Measurements from ENCODE around the gene DLX2. TPM values are rescaled to one million over a fixed set of nuclear protein-coding genes. Genes with fewer than 3 reads are reported as not detected.

The DLX2 gene
- total RNA-seq, 1 donor from 2014 or later = 0.41 TPM

DNA sequence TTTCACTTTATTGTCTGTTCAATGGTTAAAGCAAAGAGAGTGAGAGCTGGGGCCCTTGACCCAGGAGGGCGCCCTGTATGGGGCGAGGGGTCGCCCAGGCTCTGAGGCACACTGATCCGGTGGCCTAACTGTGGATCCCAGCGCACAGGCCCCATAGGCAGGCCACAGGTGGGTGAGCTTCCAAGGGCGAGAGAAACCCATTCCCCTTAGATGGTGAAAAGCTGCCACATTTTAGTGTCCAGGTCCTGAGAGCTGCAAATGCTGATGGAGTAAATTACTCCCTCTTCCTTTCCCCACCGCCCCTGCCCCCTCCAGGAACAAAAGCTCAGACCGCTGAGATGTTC lies 5.9 kb upstream of the DLX2 start:
- DNase-seq (ENCODE audit: extremely low read depth, low read depth, low spot score) = no peak

- DNase-seq (ENCODE audit: extremely low read depth, low read depth, low spot score) = no peak
Observed at GRCh38 chr2:172107690-172108586, 5.2 kb upstream of the DLX2 start.

- DNase-seq (ENCODE audit: extremely low read depth, low read depth, low spot score) = no peak
Observed at GRCh38 chr2:172106108-172106961, 3.6 kb upstream of the DLX2 start.

DNA sequence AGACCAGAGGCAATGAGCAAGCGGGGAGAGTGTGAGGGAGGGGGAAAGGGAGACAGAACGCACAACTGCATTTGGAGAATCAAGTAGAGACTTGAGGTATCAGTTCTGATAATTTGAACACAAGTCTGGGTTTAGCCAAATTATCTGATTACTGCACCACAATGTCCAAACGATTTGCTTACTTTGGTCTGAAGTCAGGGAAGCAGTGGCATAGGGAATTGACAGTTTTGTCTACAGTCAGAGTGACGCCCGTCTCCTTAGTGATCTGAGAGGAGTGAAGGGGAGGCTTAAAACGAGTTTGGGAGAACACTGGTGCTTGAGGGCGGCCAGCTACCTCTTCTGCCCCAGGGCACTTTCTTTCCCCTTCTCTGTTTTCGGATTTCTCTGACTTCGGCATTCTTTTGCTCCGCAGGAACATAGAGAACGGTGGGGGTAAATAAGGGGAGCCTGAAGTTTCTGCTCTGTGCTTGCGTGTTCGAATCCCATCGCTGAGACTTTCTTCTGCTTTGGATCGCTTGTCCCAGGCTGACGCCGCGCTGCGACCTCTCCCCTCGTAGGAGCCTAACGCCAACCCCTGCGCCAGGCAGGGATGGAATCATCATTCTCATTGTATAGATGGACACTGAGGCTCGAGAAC lies 2.9 kb upstream of the DLX2 start:
- no peak for DNase-seq (ENCODE audit: extremely low read depth, low read depth, low spot score)

DNA sequence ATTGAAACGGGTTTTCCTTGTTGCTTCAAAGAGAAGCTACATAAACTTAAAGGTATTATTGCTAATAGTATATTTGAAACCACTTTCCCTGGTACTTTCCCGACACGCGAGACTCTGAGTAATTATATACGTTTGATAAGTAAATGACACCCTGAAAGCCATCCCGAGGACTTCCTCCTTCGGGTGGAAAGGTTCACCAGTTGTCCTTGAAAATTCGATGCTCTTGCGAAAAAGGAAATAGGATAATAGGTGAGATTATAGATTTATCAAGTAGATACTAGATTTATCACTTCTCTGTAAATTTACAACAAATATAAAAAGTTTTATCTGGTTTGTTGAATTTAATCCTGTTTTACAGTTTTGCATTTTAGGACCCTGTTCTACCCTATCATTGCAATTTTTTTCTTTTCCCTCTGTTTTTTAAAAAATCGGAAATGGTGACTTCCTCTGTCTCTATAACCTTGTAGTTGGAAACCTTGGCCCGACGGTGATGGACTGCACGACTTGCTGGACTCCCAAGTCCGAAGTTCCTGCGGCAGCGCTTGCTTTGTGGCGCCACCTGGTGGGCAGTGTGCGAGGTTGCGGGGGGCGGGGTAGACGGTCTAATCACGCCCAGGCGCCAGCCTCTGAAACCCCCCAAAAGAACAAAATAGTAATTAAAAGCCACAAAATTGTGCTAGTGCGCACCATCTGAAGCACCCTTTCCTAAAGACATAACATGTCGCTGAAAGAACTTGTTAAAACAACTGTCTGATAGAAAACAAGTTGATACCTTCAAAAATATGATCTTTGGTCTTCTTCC lies 972 bp upstream of the DLX2 start:
- DNase-seq (ENCODE audit: extremely low read depth, low read depth, low spot score) = no peak

- DNase-seq (ENCODE audit: extremely low read depth, low read depth, low spot score) = no peak
Observed at GRCh38 chr2:172101821-172102390, 794 bp downstream of the DLX2 start.

- DNase-seq (ENCODE audit: extremely low read depth, low read depth, low spot score) = no peak
Observed at GRCh38 chr2:172100935-172101820, 1.5 kb downstream of the DLX2 start.

DNA sequence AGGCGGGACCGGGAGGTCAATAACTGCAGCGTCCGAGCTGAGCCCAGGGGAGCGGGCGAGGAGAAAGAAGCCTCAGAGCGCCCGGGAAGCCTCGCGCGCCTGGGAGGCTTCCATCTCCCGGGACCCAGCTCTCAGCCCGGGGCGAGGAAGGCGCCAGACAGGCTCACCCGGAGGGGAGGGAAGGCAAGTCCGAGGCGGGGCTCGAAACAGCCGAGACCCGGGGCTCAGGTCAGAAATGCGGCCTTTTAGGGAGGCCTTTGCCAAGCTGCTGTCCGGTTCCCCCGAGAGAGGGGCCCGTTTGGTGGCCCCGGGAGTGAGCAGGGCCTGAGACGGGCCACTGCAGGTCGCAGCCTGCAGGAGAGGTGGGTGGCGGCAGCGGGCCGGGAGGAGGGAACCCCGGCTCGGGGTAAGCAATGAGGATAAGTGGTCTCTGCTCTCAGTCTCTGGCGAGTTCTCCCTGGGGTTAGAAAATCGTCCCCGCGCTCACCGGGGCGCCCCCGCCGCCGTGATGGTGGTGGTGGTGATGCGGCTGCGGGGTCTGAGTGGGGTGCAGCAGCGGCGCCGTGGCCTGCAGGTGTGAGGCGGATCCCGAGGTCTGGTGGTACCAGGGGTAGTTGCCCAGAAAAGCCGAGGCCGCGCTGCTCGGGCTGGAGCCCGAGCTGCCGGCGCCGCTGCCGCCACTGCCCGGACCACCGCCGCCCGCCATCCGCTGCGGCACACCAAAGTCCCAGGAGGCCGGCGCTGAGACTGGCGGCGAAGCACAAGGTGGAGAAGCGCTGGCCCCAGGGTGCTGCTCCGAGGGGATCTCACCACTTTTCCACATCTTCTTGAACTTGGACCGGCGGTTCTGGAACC lies 2.4 kb downstream of the DLX2 start:
- DNase-seq (ENCODE audit: extremely low read depth, low read depth, low spot score) = no peak

DNA sequence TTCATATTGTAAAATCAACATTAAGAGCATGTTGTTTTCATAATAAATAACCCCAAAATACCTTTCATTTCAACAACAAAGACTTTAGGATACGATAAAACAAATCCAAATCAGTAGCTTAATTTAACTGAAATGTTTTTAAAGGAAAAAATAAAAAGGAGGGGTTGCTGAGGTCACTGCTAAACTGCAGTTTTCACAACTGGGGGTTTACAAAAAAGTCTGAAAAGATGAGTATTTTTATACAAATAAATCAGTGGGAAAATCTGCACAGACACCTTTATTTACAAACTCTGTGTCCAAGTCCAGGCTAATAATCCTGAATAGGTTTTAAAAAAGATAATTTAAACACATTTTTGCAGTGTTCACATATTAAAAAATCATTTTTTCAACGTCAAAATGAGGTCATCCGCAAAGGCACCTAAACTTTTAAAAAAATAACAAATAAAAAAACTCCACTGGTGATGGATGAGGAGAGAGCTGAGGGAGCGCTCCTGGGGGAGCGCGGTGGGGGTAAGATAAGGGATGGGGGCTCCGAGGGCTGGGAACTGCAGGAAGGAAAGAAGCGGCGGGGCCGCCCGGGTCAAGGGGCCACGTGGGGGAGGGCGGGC lies 3.1 kb downstream of the DLX2 start:
- DNase-seq (ENCODE audit: extremely low read depth, low read depth, low spot score) = no peak

- no peak for DNase-seq (ENCODE audit: extremely low read depth, low read depth, low spot score)
Observed at GRCh38 chr2:172098650-172099471, 3.8 kb downstream of the DLX2 start.

DNA sequence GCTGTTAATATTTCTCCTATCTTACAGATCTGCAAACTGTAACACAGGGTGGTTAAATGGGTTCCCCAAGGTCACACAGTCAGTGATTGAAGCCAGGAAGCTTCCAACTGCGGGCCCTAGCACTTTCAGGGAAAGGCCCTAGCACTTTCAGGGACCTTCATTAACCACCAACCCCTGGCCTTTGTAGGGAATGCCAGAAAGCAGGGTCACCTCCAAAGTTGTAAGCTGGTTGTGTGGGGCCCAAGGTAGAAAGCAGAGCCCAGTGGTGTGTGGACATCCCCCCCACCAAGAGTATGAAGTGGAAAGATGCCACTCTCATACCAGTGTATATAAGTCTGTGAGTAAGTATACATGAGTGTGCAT lies 4.4 kb downstream of the DLX2 start:
- DNase-seq (ENCODE audit: extremely low read depth, low read depth, low spot score) = no peak

- no peak for DNase-seq (ENCODE audit: extremely low read depth, low read depth, low spot score)
Observed at GRCh38 chr2:172097557-172098131, 5.1 kb downstream of the DLX2 start.

DNA sequence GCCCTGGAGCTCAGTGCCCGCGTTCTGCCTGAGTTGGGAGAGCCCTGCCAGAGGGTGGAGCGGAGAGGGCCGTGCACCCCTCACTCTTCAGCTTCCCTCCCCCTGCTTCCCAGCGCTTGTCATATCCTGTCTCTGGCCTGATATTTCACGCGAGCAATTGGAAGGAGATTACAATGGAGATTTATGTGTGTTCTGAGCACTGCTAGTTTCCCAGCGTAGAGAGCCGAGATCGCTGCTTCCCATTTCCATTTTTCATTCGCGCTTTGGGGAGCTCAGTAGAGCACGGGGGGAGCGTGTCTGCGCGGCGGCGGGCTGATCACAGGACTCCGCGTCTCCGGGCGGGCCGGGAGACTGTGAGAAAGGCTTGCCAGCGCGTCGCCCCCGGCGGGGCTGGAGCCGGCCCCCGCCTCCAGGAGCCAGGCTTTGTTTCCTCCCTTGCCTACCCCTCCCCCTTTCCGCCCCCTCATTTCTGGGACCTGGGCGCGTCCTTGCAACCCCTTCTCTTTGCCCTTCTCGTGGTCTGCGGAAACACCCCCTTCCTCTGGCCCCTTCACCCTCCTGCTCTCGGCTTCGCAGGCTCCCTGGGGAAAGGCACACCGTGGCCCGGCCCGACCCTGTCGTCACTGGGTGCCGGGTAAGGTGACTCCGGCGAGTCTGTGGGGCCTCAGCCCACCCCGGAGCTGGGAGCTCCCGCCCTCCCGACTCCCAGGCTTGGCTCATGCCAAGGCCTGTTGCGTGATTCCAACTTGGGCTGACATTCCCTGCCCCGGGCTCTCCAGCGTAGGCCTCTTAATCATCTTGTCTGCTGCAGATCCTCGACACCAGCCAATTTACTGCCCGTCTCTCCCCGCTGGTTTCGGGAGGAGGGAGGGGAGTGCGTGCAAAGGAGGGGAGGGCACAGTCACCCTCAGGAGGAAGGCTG lies 5.8 kb downstream of the DLX2 start:
- DNase-seq (ENCODE audit: extremely low read depth, low read depth, low spot score) = no peak

DNA sequence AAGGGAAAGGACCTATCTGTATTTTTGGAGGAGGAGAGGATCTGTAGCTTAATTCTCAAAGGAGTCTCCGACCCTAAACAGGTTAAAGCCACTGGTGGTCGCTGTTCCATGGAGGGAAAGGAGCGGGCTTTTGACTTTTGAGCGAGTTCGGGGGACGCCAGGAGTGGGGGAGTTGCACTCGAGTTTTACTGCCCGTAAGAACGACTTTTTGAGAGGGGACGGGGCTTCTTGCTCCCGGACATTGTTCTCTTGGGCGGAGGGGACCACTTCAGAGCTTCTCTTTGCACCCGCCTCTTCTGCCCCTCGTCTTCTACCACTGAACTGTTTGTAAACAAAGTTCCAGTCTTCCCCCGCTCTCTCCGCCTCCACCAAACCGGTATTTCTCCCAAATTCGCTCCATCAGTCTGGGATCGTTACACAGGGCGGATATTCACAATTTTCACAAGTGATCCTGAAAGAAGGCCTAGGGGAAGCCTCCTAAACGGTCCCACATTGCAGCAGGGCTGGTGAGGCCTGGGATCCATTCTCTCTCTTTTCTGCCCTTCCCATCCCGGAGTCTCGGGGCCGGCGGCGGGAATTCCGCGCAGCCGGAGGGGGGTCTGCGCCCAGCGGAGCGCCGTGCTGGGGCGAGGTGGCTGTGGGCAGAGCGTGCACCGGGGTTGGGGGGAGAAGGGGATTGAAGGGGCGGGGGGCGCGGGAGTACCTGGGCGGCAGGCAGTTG lies 6.6 kb downstream of the DLX2 start:
- DNase-seq (ENCODE audit: extremely low read depth, low read depth, low spot score) = no peak
